ENCODE data around the gene GCNT1.
"Not testable (repeated sequence)": the region's sequence is repeated elsewhere in the genome, so short reads cannot be mapped to it uniquely, and the experiment has no call there.

Gene GCNT1

GRCh38 chr9:76459694-76460635 lies 983 bp downstream of the GCNT1 start:
- Mint-ChIP-seq H3K36me3 (ENCODE audit: low read depth) (no peaks in the 10 kb centered on the region), H3K27me3 (peaks cover 4% of the 10 kb centered on the region), H3K4me3 (peak overlapping the region; percentile 94), H3K4me1 (ENCODE audit: low read depth) (peaks cover 40% of the 10 kb centered on the region), H3K27ac (peak overlapping the region; percentile 74), H3K9me3 (no peaks in the 10 kb centered on the region)

GRCh38 chr9:76462126-76462525 lies 3.1 kb downstream of the GCNT1 start:
- Mint-ChIP-seq H3K36me3 (ENCODE audit: low read depth) (peaks cover 12% of the 10 kb centered on the region), H3K4me3 (no peak overlapping the region), H3K27ac (no peak overlapping the region), H3K9me3 (no peaks in the 10 kb centered on the region), H3K4me1 (ENCODE audit: low read depth) (peaks cover 48% of the 10 kb centered on the region), H3K27me3 (peaks cover 4% of the 10 kb centered on the region)

- H3K27me3 Mint-ChIP-seq, result peaks cover 4% of the 10 kb centered on the region
- no peaks in the 10 kb centered on the region for H3K9me3 Mint-ChIP-seq
- peaks cover 12% of the 10 kb centered on the region for H3K36me3 Mint-ChIP-seq (ENCODE audit: low read depth)
- H3K27ac Mint-ChIP-seq, result no peak overlapping the region
- peaks cover 48% of the 10 kb centered on the region for H3K4me1 Mint-ChIP-seq (ENCODE audit: low read depth)
- no peak overlapping the region for H3K4me3 Mint-ChIP-seq
Measured at GRCh38 chr9:76463211-76463610, 4.2 kb downstream of the GCNT1 start.

- Mint-ChIP-seq H3K27me3 (peaks cover 4% of the 10 kb centered on the region), H3K4me1 (ENCODE audit: low read depth) (peaks cover 40% of the 10 kb centered on the region), H3K4me3 (no peak overlapping the region), H3K27ac (no peak overlapping the region), H3K9me3 (no peaks in the 10 kb centered on the region), H3K36me3 (ENCODE audit: low read depth) (peaks cover 12% of the 10 kb centered on the region)
Measured at GRCh38 chr9:76464706-76465105, 5.7 kb downstream of the GCNT1 start.

GRCh38 chr9:76465442-76466298 lies 6.7 kb downstream of the GCNT1 start:
- Mint-ChIP-seq H3K4me1 (ENCODE audit: low read depth) (peaks cover 30% of the 10 kb centered on the region), H3K4me3 (no peak overlapping the region), H3K9me3 (no peaks in the 10 kb centered on the region), H3K36me3 (ENCODE audit: low read depth) (peaks cover 12% of the 10 kb centered on the region), H3K27me3 (no peaks in the 10 kb centered on the region), H3K27ac (no peak overlapping the region)

- peaks cover 12% of the 10 kb centered on the region for H3K36me3 Mint-ChIP-seq (ENCODE audit: low read depth)
- H3K4me1 Mint-ChIP-seq (ENCODE audit: low read depth), result peaks cover 29% of the 10 kb centered on the region
- H3K27me3 Mint-ChIP-seq, result no peaks in the 10 kb centered on the region
- no peaks in the 10 kb centered on the region for H3K9me3 Mint-ChIP-seq
- H3K4me3 Mint-ChIP-seq, result no peak overlapping the region
- no peak overlapping the region for H3K27ac Mint-ChIP-seq
Measured at GRCh38 chr9:76466299-76466605, 7.3 kb downstream of the GCNT1 start.

- no peak overlapping the region for H3K27ac Mint-ChIP-seq
- H3K4me1 Mint-ChIP-seq (ENCODE audit: low read depth), result peaks cover 21% of the 10 kb centered on the region
- peaks cover 10% of the 10 kb centered on the region for H3K9me3 Mint-ChIP-seq
- H3K36me3 Mint-ChIP-seq (ENCODE audit: low read depth), result peaks cover 20% of the 10 kb centered on the region
- H3K4me3 Mint-ChIP-seq, result no peak overlapping the region
- H3K27me3 Mint-ChIP-seq, result no peaks in the 10 kb centered on the region
Measured at GRCh38 chr9:76474419-76474818, 15.4 kb downstream of the GCNT1 start.

GRCh38 chr9:76475686-76476085 lies 16.7 kb downstream of the GCNT1 start:
- H3K9me3 Mint-ChIP-seq, result peaks cover 10% of the 10 kb centered on the region
- H3K4me3 Mint-ChIP-seq, result no peak overlapping the region
- peaks cover 21% of the 10 kb centered on the region for H3K4me1 Mint-ChIP-seq (ENCODE audit: low read depth)
- H3K36me3 Mint-ChIP-seq (ENCODE audit: low read depth), result peaks cover 22% of the 10 kb centered on the region
- H3K27ac Mint-ChIP-seq, result no peak overlapping the region
- no peaks in the 10 kb centered on the region for H3K27me3 Mint-ChIP-seq

- peaks cover 22% of the 10 kb centered on the region for H3K36me3 Mint-ChIP-seq (ENCODE audit: low read depth)
- H3K9me3 Mint-ChIP-seq; H3K4me3 Mint-ChIP-seq; H3K27ac Mint-ChIP-seq; H3K4me1 Mint-ChIP-seq (ENCODE audit: low read depth); H3K27me3 Mint-ChIP-seq: not testable (repeated sequence)
Measured at GRCh38 chr9:76477818-76478217, 18.8 kb downstream of the GCNT1 start.

GRCh38 chr9:76478226-76478625 lies 19.2 kb downstream of the GCNT1 start:
- Mint-ChIP-seq H3K9me3 (peaks cover 10% of the 10 kb centered on the region), H3K36me3 (ENCODE audit: low read depth) (peaks cover 22% of the 10 kb centered on the region), H3K27ac (no peak overlapping the region), H3K27me3 (no peaks in the 10 kb centered on the region), H3K4me3 (no peak overlapping the region), H3K4me1 (ENCODE audit: low read depth) (peaks cover 4% of the 10 kb centered on the region)

GRCh38 chr9:76479337-76479736 lies 20.4 kb downstream of the GCNT1 start:
- not testable (repeated sequence) for H3K4me3 Mint-ChIP-seq

GRCh38 chr9:76486151-76486550 lies 27.2 kb downstream of the GCNT1 start:
- no peak overlapping the region for H3K4me3 Mint-ChIP-seq
- H3K4me1 Mint-ChIP-seq (ENCODE audit: low read depth), result peaks cover 21% of the 10 kb centered on the region
- peaks cover 8% of the 10 kb centered on the region for H3K36me3 Mint-ChIP-seq (ENCODE audit: low read depth)
- H3K9me3 Mint-ChIP-seq, result no peaks in the 10 kb centered on the region
- no peak overlapping the region for H3K27ac Mint-ChIP-seq
- H3K27me3 Mint-ChIP-seq, result no peaks in the 10 kb centered on the region

More at GRCh38 chr9:76479337-76479736, 20.4 kb downstream of the GCNT1 start:
- H3K27ac Mint-ChIP-seq; H3K27me3 Mint-ChIP-seq; H3K4me1 Mint-ChIP-seq (ENCODE audit: low read depth); H3K9me3 Mint-ChIP-seq: not testable (repeated sequence)
- peaks cover 22% of the 10 kb centered on the region for H3K36me3 Mint-ChIP-seq (ENCODE audit: low read depth)

- Mint-ChIP-seq H3K4me1 (ENCODE audit: low read depth) (peaks cover 23% of the 10 kb centered on the region), H3K27ac (no peak overlapping the region), H3K36me3 (ENCODE audit: low read depth) (peaks cover 19% of the 10 kb centered on the region), H3K27me3 (no peaks in the 10 kb centered on the region), H3K9me3 (no peaks in the 10 kb centered on the region), H3K4me3 (no peak overlapping the region)
Measured at GRCh38 chr9:76490249-76490990, 31.4 kb downstream of the GCNT1 start.

- H3K36me3 Mint-ChIP-seq (ENCODE audit: low read depth), result peaks cover 20% of the 10 kb centered on the region
- H3K4me1 Mint-ChIP-seq (ENCODE audit: low read depth), result peaks cover 23% of the 10 kb centered on the region
- H3K27ac Mint-ChIP-seq, H3K27me3 Mint-ChIP-seq, H3K4me3 Mint-ChIP-seq, H3K9me3 Mint-ChIP-seq: not testable (repeated sequence)
Measured at GRCh38 chr9:76491056-76491455, 32.1 kb downstream of the GCNT1 start.

GRCh38 chr9:76493496-76493895 lies 34.5 kb downstream of the GCNT1 start:
- H3K27me3 Mint-ChIP-seq, H3K27ac Mint-ChIP-seq, H3K4me3 Mint-ChIP-seq, H3K9me3 Mint-ChIP-seq: not testable (repeated sequence)
- H3K36me3 Mint-ChIP-seq (ENCODE audit: low read depth), result peaks cover 12% of the 10 kb centered on the region
- peaks cover 18% of the 10 kb centered on the region for H3K4me1 Mint-ChIP-seq (ENCODE audit: low read depth)
